Ovary (tissue), 9 donors: Measurements from ENCODE around the gene EPPIN. TPM values are rescaled to one million over a fixed set of nuclear protein-coding genes. Genes with fewer than 3 reads are reported as not detected.

Experiments
- DNase-seq, 5 donors: peaks; one replicate each; pipeline ENCODE4 v3.0.0-alpha.2; 2019 to 2020
- H3K27ac ChIP-seq, 2 donors: fragments of 200-600 bp; one replicate each; pipeline versions ENCODE4 v1.5.1 to v1.8.0; 2019 to 2022
- H3K27me3 ChIP-seq: fragments of 200-600 bp; one replicate; pipeline ENCODE4 v1.8.0; 2022
- H3K36me3 ChIP-seq: fragments of 200-600 bp; sonication (generic); one replicate; pipeline ENCODE4 v1.5.1; 2019
- H3K4me1 ChIP-seq: one replicate; pipeline ENCODE4 v1.8.1; 2013; ENCODE audit warnings: mild to moderate bottlenecking, moderate library complexity; ENCODE audit not compliant: insufficient read depth
- H3K4me3 ChIP-seq: fragments of 200-600 bp; sonication (generic); one replicate; pipeline ENCODE4 v1.5.1; 2017
- H3K9me3 ChIP-seq, 2 donors: fragments of 200-600 bp in 1 of 2; sonication (generic) in 1 of 2; one replicate each; pipeline versions ENCODE4 v1.5.1 to v1.8.1; 2013 to 2019; ENCODE audit warnings: mild to moderate bottlenecking in 1 of 2, moderate library complexity in 1 of 2
- EP300 ChIP-seq: sonication (generic); formaldehyde crosslinking; IDR thresholded peaks from one replicate; pipeline ENCODE4 v1.6.1; 2017; ENCODE audit warnings: antibody characterized with exemption
- POLR2A ChIP-seq: fragments of 450-650 bp; IDR thresholded peaks from one replicate; pipeline ENCODE4 v1.6.1; 2017; ENCODE audit warnings: antibody characterized with exemption, mild to moderate bottlenecking, moderate library complexity
- WGBS, 3 donors: extraction: QIAGEN DNeasy Blood & Tissue Kit in 1 of 3; methylation state at CpG; one replicate each; pipeline versions ENCODE4 v1.1.5 to v1.1.7; 2013 to 2017; 5-methylcytosine and 5-hydroxymethylcytosine counted together
- intact Hi-C, 4 donors: fragments of 100-400 bp; cut with DNase I; formaldehyde crosslinking; loops; one replicate each; pipeline versions ENCODE4 v1.11.0 to v1.15.1; 2022 to 2023
- polyA plus RNA-seq, 2 donors: library from polyadenylated mRNA; stranded (reverse); fragments of 200-250 nt in 1 of 2; fragments of 350-450 nt in 1 of 2; fragmentation: Illumina TruSeq in 1 of 2; extraction: RNeasy Lipid Tissue Mini Kit (QIAGEN cat#74804) in 1 of 2; gene quantifications; one replicate each; pipeline ENCODE4 v1.2.3, GENCODE V29; 2013 to 2014
- small RNA-seq: library from RNA; depleted of rRNA; stranded (forward); fragments of <200 nt; gene quantifications from one replicate; pipeline ENCODE3, GENCODE V24; 2016
- total RNA-seq, 7 donors: library from RNA; depleted of rRNA in 2 of 7; stranded (reverse); fragments of >200 nt in 2 of 7; fragmentation: NEBNext Ultra II Directional in 3 of 7; extraction: Animal tissue kit (Norgen Biotek cat#: 25700) in 3 of 7; gene quantifications; one replicate each; pipeline versions ENCODE4 v1.1.0 to v1.2.4, GENCODE V29; 2016 to 2023
- TF ChIP-seq, protein P1 (sequence below), 3 donors: fragments of 450-650 bp in 2 of 3; fragments of 200-600 bp in 1 of 3; IDR thresholded peaks; one replicate each; pipeline versions ENCODE4 v1.5.1 to v1.8.0; 2016 to 2022; ENCODE audit warnings: antibody characterized with exemption in 3 of 3, mild to moderate bottlenecking in 1 of 3
- donor health status: DM: no; HTN: no; CAD: no; lungs with moderate emphysema.
- donor health status: DM: no; HTN: no; CAD: no.
- donor health status: Bipolar disorder and iron deficiency.
- donor health status: DM: yes; HTN: yes; CAD: no.
- donor health status: DM: no; HTN: no; CAD: no.
- donor health status: DM: yes; HTN: yes; CAD: no.

EPPIN gene
- total and polyA plus RNA-seq, 9 donors, result 0.21 to 1.1 (median 0.34) TPM; not detected in 5

DNA sequence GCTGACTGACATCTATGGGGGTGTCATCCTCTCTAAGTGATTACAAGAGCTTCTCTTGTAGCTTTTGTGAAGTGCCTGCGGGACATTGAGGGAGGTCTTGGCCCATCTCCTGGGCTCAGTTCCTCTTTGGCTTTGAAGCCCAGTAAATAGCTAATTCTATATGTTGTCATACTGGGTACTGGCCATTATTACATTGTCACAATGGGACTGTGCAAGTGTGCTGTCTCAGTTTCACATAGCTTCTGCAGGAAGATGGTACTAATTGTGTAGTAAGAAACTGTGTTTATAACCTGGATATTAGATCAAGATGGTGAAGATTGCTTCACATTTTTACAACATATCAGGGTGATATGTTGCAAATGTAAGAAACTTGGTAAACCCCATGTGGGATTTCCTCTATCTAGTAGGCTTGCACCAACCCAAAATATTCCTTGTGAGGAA is 51.7 kb downstream of the EPPIN start:
- DNase-seq, result no peak
- H3K27ac ChIP-seq, result no peak overlapping the region
- H3K36me3 ChIP-seq, result no peaks in the 10 kb centered on the region
- no peak for TF ChIP-seq POLR2A
- TF ChIP-seq, protein P1, sequence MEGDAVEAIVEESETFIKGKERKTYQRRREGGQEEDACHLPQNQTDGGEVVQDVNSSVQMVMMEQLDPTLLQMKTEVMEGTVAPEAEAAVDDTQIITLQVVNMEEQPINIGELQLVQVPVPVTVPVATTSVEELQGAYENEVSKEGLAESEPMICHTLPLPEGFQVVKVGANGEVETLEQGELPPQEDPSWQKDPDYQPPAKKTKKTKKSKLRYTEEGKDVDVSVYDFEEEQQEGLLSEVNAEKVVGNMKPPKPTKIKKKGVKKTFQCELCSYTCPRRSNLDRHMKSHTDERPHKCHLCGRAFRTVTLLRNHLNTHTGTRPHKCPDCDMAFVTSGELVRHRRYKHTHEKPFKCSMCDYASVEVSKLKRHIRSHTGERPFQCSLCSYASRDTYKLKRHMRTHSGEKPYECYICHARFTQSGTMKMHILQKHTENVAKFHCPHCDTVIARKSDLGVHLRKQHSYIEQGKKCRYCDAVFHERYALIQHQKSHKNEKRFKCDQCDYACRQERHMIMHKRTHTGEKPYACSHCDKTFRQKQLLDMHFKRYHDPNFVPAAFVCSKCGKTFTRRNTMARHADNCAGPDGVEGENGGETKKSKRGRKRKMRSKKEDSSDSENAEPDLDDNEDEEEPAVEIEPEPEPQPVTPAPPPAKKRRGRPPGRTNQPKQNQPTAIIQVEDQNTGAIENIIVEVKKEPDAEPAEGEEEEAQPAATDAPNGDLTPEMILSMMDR (IDR thresholded peaks at IDR 0.05), result no peak
- no peak for TF ChIP-seq EP300
- no peaks in the 10 kb centered on the region for H3K4me1 ChIP-seq
- no peaks in the 10 kb centered on the region for H3K27me3 ChIP-seq
- no peaks in the 10 kb centered on the region for H3K9me3 ChIP-seq
- intact Hi-C loops, result no loop called here
- WGBS, 3 donors, result 83 to 90% (median 83%) methylated on average over 1 of the region's 1 CpG
- H3K4me3 ChIP-seq, result no peak overlapping the region

Small RNAs within 50 kb of the gene (small RNA-seq; reads per million reads assigned to genes)
- gene AL031663.1, result not detected
- gene HSPD1P21, result not detected
- not detected for gene RNA5SP485

Other genes with a start within 250 kb of the EPPIN start
- gene RBPJL, start 240.6 kb downstream of the EPPIN start, total RNA-seq, result under 1 TPM in 2 of 7 donors, not detected in 5; 0.36 to 0.38 TPM
- gene RBPJL, start 240.6 kb downstream of the EPPIN start, polyA plus RNA-seq, result not detected
- under 1 TPM in 1 of 7 donors, not detected in 6; 0.10 TPM for gene MATN4, start 239.1 kb downstream of the EPPIN start, total RNA-seq
- not detected for gene MATN4, start 239.1 kb downstream of the EPPIN start, polyA plus RNA-seq
- 100 to 1,000 TPM in 1 of 7 donors, 10 to 100 TPM in 6; 12.9 to 269 (median 45.9) TPM for gene SDC4, start 199.0 kb downstream of the EPPIN start, total RNA-seq
- gene SDC4, start 199.0 kb downstream of the EPPIN start, polyA plus RNA-seq, result 10 to 100 TPM; 17.3 to 49.0 TPM
- gene SYS1, start 184.2 kb downstream of the EPPIN start, total RNA-seq, result 10 to 100 TPM; 29.2 to 69.7 (median 32.8) TPM
- 10 to 100 TPM; 33.0 to 47.0 TPM for gene SYS1, start 184.2 kb downstream of the EPPIN start, polyA plus RNA-seq
- under 1 TPM in 2 of 7 donors, not detected in 5; 0.42 to 0.89 TPM for gene TP53TG5, start 169.1 kb downstream of the EPPIN start, total RNA-seq
- gene TP53TG5, start 169.1 kb downstream of the EPPIN start, polyA plus RNA-seq, result under 1 TPM in 1 of 2 donors, not detected in 1; 0.02 TPM
- 10 to 100 TPM; 18.4 to 51.3 (median 31.6) TPM for gene DBNDD2, start 139.1 kb downstream of the EPPIN start, total RNA-seq
- gene DBNDD2, start 139.1 kb downstream of the EPPIN start, polyA plus RNA-seq, result 10 to 100 TPM; 36.1 to 63.2 TPM
- gene PIGT, start 131.3 kb downstream of the EPPIN start, total RNA-seq, result 10 to 100 TPM; 30.0 to 84.2 (median 69.3) TPM
- 100 to 1,000 TPM in 1 of 2 donors, 10 to 100 TPM in 1; 68.1 to 172 TPM for gene PIGT, start 131.3 kb downstream of the EPPIN start, polyA plus RNA-seq
- 100 to 1,000 TPM in 1 of 7 donors, 10 to 100 TPM in 4, 1 to 10 TPM in 2; 1.2 to 246 (median 18.9) TPM for gene WFDC2, start 77.6 kb downstream of the EPPIN start, total RNA-seq
- 1 to 10 TPM; 2.9 to 9.6 TPM for gene WFDC2, start 77.6 kb downstream of the EPPIN start, polyA plus RNA-seq
- gene SPINT3, start 31.8 kb downstream of the EPPIN start, total RNA-seq, result not detected
- gene SPINT3, start 31.8 kb downstream of the EPPIN start, polyA plus RNA-seq, result not detected
- not detected for gene WFDC6, start 7.9 kb downstream of the EPPIN start, total RNA-seq
- not detected for gene WFDC6, start 7.9 kb downstream of the EPPIN start, polyA plus RNA-seq
- under 1 TPM in 1 of 7 donors, not detected in 6; 0.23 TPM for gene WFDC8, start 31.9 kb upstream of the EPPIN start, total RNA-seq
- not detected for gene WFDC8, start 31.9 kb upstream of the EPPIN start, polyA plus RNA-seq
- not detected for gene WFDC10A, start 82.3 kb upstream of the EPPIN start, total RNA-seq
- not detected for gene WFDC10A, start 82.3 kb upstream of the EPPIN start, polyA plus RNA-seq
- gene WFDC9, start 83.9 kb upstream of the EPPIN start, total RNA-seq, result not detected
- gene WFDC9, start 83.9 kb upstream of the EPPIN start, polyA plus RNA-seq, result not detected
- not detected for gene WFDC11, start 122.8 kb upstream of the EPPIN start, total RNA-seq
- not detected for gene WFDC11, start 122.8 kb upstream of the EPPIN start, polyA plus RNA-seq
- not detected for gene WFDC13, start 154.6 kb upstream of the EPPIN start, total RNA-seq
- gene WFDC13, start 154.6 kb upstream of the EPPIN start, polyA plus RNA-seq, result not detected
- not detected for gene WFDC10B, start 157.6 kb upstream of the EPPIN start, total RNA-seq
- under 1 TPM in 1 of 2 donors, not detected in 1; 0.37 TPM for gene WFDC10B, start 157.6 kb upstream of the EPPIN start, polyA plus RNA-seq
- gene SPINT4, start 174.9 kb upstream of the EPPIN start, total RNA-seq, result not detected
- not detected for gene SPINT4, start 174.9 kb upstream of the EPPIN start, polyA plus RNA-seq
- 1 to 10 TPM in 4 of 7 donors, under 1 TPM in 2, not detected in 1; 0.42 to 3.0 (median 1.1) TPM for gene WFDC3, start 244.5 kb upstream of the EPPIN start, total RNA-seq
- gene WFDC3, start 244.5 kb upstream of the EPPIN start, polyA plus RNA-seq, result 1 to 10 TPM; 1.5 to 2.0 TPM
- 10 to 100 TPM; 20.6 to 31.8 (median 28.1) TPM for gene DNTTIP1, start 244.6 kb upstream of the EPPIN start, total RNA-seq
- gene DNTTIP1, start 244.6 kb upstream of the EPPIN start, polyA plus RNA-seq, result 10 to 100 TPM; 29.1 to 36.1 TPM